ENCODE data around the gene LSMEM2.
A peak's percentile ranks its signal among the peaks of the same experiment; 100 is the strongest.

The LSMEM2 gene

DNA sequence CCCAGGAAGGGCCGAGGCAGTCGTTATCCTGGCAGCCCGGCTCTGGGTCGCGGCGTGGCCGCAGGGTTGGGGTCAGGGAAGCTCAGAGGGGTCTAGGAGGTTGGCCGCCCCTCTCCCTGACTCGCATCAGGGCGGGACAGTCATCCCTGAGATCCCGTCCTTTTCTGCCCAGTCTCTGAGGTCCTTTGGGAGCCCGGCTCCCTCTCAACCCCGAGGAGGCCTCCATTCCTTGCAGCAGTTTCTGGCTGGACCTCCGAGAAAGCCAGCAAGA lies 43.2 kb downstream of the LSMEM2 start:
- no peak for DNase-seq (ENCODE audit: low read depth in 3 of 3)

DNA sequence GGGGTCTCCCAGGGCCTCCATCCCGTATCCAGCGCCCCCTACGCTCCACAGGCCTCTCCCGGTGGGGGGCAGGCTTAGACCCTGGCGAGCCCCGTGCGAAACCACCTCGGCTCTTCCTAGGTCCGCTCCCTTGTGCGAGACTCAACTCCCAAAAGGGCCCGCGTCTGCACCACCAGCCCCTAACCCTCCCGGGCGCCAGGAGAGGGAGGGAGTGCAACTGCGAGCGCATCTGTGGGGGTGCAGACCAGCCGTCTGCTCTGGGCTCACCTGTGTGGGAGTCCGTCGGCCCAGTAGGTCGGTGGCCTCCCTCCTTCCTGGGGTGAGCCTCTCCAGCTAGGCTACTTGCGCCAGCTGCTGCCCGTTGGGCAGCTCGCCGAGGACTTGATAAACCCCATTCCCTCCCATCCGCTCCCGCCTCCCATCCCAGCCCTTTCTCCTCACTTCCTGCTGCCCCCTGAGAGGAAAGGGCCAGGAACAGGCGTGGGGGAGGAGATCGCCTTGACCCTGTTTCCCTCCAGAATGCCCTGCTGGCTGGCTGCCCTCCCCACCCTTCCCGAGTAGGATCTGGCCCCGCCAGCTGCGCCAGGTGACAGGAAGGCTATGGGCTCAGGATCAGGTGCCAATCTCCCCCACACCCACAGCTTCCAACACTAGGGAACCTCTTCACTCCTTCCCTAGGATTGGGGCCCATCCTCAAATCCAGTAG lies 43.7 kb downstream of the LSMEM2 start, which contains the start of gene HYAL2:
Gene HYAL2 (minus strand): TSS at position 360 of the 706 bp plus-strand sequence. CDS start 2,256 bp downstream, outside the sequence.
- no peak for DNase-seq (ENCODE audit: low read depth in 3 of 3)

DNA sequence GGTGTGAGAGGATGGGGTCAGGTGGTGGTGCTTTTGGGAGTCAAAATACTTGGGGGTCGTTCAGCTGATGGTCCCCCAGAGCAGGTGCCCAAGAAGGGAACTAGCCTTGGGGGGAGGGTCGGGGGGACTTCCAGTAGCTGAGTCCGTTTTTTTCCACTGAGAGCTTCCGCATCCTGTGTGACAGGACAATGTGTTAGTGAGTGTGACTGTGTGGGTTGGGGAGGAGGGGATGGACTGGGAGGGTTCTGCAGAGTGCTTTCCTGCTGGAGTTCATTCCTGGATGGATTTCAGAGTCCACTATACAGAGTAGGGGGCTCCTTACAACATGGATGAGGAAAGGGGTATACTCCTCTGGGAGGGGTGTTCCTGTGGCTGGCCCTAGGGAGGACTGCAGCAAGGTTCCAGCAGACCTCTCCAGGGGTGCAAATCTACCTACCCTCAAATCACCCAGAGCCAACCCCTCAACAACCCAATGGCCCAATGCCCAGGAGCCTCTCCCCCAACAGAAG lies 44.3 kb downstream of the LSMEM2 start:
- DNase-seq (ENCODE audit: low read depth in 3 of 3): no peak

DNA sequence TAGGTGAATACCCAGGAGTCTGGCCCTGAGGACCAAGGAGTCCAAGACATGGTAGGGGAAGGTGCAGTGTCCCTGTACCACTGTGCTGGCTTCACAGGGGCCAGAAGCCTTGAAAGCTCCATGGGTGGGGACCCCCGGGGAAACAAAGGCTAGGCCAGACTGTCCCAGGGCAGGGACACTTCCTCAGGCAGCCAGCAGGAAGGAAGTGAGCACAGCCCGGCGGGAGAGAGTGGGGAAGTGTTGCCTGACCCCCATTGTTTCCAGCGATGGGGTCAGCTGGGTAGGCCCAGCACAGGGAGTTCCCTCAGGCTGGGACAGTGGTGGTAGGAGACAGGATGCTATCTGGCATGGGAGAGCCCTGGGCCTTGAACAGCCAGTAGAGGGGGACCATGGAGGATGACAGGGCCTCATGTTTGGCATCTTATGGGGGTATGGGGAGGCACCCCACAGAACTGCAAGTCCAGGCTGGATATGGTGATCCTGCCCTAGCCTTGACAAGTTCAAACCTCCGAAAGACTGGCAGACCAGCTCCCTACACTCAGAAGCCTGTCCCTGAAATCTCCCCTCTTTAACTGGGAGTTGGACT lies 44.8 kb downstream of the LSMEM2 start:
- no peak for DNase-seq (ENCODE audit: low read depth in 3 of 3)

DNA sequence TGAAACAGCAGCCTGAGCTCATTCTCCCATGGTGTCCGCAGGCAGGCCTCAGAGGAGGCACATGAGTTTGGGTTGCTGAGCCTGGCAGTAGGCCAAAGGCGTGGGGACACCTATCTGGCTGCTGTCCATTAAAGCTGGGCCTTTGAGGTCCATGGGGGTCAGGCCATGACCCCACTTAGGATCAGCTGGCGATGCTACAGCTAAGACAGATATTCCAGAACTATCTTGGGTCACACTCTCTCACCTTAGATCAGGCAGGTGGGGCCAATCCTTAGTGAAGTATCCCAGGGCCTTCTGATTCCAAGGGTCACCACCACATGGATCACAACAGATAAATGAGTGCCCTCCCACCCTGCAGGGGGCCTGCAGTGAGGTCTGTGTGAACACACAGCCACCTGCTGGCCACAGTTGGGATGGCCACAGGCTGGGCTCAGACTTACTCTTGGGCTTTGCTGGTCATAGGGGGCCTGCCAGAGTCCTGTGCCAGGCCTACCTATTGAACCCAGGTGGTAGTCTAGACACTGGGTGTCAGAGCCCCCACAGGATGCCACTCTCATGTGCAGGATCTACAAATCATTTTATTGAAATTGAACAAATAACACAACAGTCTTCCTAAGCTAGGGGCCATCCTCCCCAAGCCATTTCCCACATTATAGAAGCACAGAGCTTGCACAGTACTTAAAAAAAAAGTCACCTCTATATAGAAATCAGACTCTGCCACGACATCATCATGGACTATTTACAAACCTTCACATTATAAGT lies 45.6 kb downstream of the LSMEM2 start:
- peak in 1 of 3 donors; percentile 30 for DNase-seq (ENCODE audit: low read depth in 3 of 3)

DNA sequence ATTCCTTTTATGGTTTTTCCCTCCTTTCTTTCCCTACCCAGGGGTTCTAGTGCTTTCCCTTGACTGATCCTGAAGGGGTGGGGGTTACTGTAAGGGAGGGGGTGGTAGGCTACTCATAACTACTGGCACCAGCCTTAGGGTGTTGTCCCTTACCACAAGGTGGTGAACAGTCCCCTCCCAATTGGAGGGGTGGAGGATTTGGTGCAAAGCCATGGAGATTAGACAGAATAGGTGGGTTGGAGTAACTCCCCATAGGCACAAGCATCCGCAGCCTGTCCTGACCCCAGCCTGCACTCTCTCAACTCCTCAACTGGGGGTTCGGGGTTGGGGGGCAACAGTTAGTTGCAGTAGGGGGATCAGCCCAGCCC lies 46.2 kb downstream of the LSMEM2 start:
- DNase-seq (ENCODE audit: low read depth in 3 of 3): no peak

DNA sequence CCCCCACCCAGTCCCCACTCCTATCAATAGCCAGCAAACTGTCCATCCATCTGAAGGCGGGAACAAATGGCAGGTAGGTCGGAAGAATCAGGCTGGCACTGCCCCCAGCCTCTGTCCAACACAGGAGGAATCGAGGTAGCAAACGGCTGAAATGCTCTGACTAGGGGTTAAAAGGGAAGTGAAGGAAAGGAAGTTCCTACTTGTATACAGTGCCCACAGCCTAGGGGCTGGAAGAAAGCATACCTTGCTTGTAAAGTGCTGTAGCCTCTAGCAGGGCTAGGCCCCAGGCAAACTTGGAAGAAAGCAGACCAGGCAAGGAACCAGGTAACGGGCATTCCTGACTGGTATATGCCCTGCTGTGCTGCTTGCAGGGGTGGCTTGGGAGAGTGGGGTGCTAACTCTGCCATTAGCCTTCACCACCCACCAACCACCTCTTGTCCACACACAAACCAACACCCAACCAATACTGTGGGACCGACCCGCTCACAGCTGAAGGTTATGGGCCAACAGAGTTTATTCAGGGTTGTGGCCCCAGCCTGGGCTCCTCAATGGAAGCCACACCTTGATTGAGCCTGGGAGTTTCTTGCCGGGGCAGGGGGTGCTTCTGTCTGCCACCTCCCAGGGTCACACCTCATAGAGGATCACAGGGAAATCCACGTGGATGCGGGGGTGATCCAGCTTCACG lies 46.8 kb downstream of the LSMEM2 start:
- no peak for DNase-seq (ENCODE audit: low read depth in 3 of 3)

DNA sequence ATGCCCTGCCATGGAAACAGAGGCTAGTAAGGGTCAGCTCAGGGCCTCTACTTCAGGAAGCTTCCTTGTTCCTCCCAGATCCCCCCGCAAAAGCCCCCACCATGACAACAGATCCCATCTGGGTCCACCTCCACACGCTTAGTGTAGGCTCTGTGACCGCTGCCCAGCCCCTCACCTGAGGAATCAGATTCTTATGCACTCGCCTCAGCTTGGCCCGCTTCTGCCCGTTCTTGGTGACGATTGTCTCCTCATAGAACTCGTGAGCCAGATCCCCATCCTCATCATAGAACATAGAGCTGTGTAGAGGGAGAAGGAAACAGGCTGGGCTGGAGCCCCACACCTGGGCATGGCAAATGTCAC lies 47.3 kb downstream of the LSMEM2 start:
- no peak for DNase-seq (ENCODE audit: low read depth in 3 of 3)

DNA sequence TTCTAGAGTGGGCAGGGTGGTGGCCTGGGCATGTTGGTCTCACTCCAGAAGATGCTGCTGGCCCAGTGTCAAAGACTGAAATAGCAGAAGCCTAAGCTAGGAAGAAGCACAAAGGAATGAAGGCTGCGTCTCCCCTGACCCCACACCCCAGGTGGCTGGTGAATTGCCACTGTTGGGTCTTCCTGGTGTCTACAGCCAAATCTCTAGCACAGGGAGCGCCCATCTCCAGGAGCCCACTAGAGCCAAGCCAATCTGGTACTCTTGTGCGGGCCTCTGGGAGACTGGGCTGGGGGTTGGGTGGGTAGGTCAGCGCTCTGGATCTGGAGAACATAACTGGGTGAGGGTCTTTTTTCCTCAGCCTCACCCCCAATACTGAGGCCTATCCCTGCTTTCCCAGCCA lies 48.2 kb downstream of the LSMEM2 start:
- no peak for DNase-seq (ENCODE audit: low read depth in 3 of 3)

DNA sequence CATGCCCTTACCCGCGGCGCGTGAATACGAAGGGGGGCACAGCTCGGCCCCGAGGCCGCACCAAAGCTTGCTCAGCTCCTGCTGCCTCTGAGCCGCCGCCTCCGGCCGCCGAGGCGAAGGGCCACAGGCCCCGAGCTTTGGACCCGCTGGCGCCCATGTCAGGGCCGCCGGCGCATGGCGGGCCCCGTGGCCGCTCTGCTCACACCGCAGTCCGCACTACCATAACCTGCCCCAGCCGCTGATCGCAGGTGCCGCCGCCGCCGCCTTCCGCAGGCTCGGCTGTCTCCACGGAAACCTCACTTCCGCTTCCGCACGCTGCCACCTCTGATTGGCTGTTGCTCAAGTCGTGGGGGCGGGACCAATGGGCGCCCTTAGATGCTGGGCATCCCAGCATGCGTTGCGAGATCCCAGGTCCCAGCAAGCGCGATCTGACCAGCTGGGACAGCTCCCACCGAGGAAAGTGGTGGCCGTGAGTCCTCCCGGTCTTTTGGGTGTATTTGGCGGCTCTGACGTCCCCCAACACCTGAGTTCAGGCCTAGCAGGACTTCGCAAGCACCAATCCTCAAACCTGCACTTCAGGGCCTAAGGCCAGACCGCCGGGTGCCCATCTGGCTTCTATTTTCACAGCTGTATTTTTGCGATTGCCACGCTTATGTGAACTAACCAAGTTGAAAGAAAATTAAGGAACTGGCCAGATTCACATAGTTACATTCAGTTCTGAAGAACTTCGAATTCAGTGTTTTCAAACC lies 49.2 kb downstream of the LSMEM2 start, which contains the start of gene TUSC2:
Gene TUSC2 (minus strand): TSS at position 281 of the 749 bp plus-strand sequence. CDS start 124 bp downstream, at position 157.
- peak; percentile 86 to 93 (median 92) for DNase-seq (ENCODE audit: low read depth in 3 of 3)

DNA sequence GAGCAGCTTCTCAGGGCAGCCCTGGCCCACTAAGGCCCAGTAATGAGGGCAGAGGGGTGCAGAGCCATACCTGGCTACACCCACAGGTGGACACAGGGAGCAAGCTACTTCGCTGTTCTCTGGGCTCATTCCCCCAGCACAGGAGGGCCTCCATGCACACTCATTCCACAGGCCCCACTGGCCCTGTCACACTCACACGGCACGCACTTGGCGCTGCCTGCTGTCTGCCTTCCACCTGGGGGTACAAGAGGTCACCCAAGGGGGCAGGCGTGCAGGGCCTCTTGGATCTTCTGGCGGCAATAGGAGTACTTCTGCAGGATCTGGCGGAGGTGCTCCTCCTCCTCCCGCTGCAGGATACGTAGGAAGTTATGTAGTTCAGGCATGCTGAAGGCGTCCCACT lies 51.4 kb downstream of the LSMEM2 start:
- no peak for DNase-seq (ENCODE audit: low read depth in 3 of 3)

DNA sequence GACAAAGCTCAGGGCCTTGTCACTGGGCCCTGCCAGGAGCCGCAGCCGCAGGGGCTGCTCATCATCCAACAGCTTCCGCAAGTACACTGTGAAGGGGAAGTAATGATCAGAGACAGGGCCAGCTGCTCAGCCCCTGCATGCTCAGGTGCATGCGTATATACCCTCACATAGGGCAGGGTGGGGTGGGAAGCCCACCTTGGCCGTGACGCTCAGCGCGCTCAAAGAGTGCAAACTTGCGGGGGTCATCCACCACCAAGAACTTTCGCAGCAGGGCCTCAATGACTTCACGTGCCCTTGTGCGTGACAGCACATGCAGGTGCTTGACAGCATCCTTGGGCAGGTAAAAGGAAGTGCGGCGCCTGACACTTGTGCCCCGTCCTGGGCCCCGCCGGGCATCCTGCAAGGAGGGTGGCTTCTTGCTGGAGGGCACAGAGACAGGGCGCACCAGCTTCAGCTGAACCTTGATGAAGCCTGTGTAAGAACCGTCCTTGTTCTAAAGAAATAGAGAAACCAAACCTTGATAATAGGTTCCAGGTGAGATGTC lies 52.5 kb downstream of the LSMEM2 start:
- no peak for DNase-seq (ENCODE audit: low read depth in 3 of 3)

DNA sequence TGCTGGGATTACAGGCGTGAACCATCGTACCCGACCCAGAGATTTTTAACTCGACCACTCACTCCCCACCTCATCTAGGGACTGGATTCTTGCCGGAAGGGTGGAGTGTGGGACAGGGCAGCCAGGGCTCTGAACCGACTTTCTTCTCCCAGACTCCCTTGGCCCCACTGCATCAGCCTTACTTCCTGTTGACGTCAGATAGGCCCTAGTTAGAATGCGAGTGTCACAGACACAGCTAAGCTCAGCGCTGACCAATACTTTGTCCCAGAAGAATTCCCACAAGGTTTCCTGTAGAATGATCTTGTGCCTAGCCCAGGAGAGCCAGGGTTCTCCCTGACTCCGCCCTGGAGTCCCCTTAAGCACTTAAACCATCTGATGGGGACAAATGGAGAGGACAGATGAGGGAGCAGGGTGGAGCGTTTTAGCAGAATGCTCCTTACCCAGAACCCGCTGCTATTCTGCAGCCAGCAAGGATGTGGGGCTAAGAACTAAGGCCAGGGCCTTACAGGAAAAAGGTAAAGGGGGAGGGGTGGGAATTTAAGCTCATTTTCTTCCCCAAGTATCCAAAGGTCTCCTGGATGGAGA lies 54.9 kb downstream of the LSMEM2 start:
- DNase-seq (ENCODE audit: low read depth in 3 of 3): no peak

DNA sequence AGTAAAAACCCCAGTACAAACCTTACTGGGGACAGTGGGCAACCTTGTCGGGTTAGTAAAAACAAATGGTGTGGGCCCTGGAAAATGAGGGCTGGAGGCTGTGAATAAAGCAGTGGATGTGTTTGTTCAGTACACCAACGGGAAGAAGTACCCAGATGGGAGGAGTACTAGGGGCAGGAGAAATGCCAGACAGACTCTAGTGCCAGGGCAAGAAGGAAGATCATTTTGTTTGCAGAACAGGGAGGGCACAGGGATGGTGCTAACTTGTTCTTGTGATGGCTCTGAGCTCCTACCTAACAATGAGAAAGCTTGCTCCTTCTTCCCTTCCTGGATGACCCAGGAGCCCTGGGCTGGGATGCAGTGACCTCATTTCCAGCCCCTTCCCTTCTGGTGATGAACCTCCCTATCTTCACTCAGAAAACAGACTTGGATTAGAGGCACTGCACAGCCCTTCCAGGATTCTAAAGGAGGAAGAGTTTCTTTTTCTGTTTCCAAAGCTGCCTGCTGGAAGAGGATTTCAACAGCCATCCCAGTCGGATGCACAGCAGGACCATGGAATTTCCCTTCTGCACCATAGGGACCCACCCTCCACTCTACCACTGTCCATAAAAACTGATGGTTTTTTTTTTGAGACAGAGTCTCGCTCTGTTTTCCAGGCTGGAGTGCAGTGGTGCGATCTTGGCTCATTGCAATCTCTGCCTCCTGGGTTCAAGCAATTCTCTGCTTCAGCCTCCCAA lies 55.6 kb downstream of the LSMEM2 start:
- no peak for DNase-seq (ENCODE audit: low read depth in 3 of 3)

DNA sequence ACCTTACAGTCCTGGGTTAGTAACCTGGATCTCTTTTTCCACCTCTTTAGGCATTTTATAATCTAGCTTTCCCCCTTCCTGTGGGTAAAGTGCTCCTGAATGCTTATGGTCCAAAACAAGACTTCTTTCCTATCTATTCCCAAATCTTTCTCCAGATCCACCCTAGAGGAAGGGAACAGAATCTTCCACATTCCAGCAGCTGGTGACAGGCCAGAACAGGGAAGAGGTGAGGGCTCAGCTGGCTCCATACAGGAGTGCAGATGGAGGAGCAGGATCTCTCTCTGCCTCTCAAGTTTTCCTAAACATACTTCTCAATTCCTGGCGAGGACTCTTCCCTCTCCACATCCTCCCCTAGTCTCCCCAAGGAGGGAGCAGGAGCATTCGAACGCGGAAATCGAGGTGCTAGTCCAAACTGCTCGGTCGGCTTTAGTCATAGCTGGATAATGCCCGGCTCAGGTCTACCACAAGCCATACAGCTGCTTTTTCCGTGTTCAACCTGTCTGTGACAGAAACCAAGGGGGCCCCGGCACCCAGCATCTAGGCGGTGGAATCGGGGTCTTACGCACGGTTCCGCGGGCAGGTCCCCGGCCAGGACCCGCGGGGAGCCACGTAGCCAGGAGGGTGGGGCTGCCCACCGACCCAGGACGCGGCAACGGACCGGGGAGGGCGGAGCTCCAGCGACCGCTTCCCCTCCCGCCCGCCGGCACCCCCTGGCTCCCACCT lies 57.7 kb downstream of the LSMEM2 start:
- no peak for DNase-seq (ENCODE audit: low read depth in 3 of 3)

DNA sequence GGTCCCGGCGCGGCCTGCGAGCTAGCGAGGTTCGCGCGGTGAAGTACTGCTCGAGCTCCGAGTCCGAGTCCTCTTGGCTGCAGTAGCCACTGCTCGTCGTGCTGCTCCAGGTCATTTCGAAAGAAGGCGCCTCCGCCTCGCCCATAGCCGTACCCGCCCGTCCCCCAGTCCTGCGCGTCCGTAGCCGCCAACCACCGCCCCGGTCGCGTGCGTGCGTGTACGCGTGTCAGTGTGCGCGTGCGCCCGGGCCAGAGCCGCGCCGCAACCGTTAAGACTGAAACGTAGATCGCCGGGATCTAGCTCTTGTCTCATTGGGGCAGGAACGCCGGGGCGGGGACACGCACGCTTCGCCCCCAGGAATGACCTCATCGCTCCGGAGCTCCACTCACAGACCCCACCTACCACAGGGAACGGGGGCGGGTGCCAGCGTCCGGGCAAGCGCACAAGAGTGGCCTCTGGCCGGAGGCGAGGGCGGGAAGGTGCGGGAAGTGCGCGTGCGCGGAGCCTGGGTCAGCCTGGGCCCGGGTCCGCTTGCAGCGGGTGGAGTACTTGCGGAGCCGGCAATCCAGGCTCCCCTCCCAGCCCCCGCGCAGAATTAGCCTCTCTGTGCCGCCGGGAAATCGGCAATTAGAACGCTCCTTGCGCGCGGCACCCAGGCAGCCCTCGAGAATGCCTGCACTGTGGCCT lies 58.4 kb downstream of the LSMEM2 start:
- DNase-seq (ENCODE audit: low read depth in 3 of 3): peak; percentile 94 to 97 (median 95)

All from stimulated activated CD4-positive, alpha-beta T cell treated with anti-CD3 and anti-CD28 coated beads, TNF-alpha, amount 100 ng/mL, for 48 hours (primary cell).